GOT3 (cell line): ENCODE data around the gene LPIN1.
A peak's percentile ranks its signal among the peaks of the same experiment; 100 is the strongest.
"Not testable (repeated sequence)": the region's sequence is repeated elsewhere in the genome, so short reads cannot be mapped to it uniquely, and the experiment has no call there.

ENCODE experiments used
- DNase-seq: peaks from one replicate; lab custom pipeline; 2025; ENCODE audit warnings: mixed read lengths; lab: John Stamatoyannopoulos, UW

The LPIN1 gene

DNA sequence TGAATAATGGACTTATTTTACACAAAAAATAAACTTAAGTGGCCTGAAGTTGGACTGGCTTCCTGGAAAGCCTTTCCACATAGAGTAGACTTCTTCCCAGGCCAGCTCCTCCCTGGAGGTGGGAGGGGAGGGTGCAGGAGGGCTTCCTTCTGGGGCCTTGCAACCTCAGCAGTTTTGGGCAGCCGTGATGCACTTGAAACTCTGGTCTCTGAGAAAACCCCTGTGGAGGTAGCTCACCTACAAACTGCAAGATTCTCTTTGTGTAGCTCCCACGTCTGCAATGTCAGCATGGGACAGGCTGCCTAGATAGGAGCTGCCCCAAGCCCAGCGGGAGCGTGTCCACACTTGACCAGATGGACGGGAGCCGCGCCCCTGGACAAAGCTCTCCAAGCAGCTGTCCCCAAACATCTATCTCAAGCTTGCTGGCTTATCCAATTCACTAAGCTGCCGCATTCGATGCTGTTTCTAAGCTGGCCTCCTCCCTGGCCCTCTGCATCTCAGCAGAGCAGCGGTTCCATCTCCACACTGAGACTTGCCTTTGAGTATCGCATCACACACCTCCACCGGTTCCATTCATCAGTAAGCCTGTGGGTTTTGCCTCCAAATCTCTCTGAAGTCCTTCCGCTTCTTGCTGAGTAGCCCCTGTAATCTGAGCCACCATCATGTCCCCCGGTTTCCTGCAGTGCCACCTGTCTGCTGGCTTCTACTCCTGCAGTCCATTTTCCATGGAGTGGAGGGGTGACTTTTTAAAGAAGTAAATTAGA is 1.6 kb upstream of the LPIN1 start:
- peak; percentile 11 for DNase-seq

DNA sequence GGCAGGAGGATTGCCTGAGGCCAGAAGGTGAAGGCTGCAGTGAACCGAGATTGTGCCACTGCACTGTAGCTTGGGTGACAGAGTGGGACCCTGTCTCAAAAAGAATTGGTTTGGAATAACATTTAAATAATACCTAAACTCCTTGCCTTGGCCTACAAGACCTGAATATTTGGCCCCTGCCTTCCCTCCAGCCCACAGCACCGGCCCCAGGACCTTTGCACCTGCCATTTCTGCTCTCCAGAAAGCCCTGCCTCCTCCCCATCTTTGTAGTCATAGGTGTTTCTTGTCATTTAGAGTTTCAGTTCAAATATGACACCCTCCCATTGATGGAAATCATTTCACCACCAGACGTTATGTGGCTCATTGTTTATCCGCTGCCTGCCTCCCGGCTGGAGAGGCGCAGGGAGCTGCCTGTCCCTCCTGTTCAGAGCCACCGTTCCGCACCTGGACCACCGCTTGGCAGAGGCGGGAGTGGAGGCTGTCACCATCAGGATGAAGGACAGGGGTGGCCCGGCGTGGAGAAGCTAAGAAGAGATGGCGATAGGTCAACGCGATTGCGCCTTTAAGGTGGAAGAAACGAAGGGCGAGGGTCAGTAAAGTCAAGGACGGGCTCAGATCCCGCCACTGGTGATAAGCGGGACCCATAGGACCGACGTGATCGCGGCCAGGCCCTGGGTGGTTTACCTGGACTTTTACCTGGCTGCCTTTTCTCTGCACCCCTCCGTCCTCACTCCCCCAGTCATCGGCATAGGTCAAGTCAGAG is 638 bp upstream of the LPIN1 start:
- no peak for DNase-seq

DNA sequence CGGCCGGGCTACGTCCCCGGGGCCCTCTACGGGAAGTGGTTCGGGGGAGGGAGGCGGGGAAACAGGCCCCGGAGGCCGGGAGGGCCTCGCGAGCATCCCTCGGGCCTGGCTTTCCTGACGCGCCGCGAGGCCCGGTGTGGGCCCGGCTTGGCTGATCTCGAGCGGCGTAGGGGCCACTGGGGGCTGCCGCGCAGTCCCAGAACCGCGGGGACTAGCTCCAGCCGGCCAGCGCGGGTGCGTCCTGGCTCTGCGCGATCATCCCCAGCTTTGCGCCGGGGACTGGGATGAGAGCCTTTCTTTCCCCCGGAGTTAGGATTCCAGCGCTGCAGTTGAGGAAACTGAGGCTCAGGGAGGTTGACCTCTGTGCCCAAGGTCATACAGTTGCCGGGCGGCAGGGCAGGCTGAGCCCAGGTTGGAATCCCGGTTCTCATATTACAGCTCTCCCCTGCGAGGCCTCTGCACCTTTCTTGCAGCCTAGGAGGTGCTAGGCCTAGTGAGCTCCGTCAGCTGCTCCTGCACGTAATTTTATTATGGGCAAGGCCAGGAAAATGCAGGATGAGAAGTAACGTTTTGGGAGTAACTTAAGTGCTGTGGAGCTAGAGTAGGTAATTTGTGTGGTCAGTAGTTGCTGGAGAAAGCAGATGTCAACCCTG is 501 bp downstream of the LPIN1 start:
- no peak for DNase-seq

DNA sequence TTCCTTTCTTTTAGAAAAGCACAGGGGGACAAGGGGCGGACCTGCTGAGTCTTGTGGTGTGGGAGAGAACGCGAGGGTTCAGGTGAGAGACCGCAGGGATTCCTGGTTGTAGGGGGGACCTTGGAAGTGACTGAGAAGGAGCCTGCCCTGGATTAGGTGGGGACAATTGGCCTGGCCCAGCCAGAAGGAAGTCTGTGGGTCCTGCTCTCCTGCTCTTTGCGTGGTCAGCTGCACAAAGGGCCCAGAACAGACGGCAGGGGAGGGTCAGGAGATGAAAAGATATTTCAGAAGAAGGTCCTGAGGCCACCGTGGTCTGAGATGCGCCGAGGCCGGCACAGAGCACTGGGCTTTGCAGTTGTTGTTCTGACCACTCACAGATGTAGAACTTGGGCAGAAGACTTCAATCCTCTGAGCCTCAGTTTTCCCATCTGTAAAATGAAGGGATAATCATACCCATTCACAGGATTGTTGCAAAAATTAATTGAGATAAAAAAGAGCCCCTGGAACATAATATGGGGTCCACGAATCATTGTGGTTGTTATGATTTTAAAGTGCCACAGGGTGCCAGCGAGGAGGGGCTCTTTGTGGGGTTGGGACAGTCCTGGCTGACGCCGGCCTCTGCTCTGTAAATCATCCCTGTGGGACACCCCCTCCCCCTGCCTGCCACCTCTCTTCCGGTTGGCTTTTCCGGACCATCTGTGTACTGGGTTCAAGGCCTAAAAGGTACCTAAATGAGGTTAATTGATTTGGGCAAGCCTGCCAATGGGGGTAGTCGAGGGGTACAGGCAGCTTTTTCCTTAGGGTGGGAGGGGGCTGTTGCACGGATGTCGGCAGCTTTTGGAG is 1.8 kb downstream of the LPIN1 start:
- no peak for DNase-seq

DNA sequence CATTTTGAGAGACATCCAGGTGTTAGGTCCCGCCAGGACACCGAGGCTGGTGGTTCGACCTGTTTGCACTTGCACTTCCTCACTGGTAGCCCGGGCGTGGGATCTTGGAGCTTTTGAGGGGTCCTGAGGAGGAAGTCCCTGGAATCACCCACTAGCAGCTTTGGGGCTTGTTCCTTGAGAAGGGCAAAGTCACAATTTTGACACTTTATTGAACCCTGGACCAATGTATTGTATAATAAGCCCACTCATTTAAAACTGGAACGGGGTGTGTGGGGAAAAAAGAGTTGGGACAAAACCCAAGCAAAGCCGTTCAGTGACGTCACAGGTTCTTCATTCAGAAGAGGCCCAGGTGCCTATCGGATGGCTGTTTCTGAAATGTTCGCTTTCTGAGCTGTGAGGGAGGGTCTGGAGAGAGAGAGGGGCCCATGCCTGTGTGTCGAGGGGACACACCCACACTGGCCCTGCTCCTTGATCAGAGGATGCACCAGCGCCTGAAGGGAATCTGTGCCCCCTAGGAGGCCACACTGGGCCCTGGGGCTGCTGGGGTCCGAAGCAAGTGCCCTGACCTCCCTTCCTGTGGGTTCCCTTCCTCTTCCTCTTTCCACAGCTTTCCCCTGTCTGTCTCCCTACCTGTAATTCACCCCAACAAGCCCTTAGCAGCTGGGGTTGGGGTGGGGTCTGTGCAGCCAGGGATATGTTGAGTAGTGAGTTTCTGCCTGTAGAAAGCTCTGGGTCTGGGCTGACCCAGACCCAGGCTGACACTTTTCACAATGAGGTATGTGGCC is 2.6 kb downstream of the LPIN1 start:
- no peak for DNase-seq

DNA sequence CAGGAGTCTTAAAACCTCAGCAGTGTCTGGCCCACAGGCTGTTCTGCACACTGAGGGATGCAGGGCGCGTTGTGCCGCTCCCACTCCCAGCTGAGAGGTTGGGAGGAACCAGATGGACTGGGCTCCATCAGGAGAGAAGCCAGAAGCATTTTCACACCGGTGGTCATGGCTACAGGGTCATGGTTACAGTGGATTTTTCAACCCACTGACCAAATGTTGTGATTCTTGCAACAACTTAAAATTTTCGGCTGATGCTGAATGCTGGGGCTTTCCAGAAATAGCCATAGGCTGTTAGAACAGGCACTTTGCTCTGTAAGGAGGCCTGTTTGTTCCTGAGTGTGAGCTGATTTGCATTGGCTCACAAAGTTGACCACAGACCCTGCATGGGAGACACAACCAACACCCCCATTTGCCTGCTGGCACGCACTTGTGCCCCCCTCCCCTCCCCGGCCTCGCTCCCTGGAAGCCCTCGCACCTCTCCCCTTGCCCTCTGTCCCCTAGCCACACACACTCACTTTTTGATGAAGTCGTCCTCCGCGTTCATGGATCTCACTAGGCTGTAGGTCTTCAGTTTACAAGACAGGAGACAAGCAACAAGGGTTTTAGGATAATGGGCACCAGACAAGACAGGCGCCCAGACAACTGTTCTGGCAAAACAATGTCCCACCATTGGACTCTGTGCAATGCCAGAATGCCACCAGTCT is 3.4 kb downstream of the LPIN1 start:
- DNase-seq = no peak

DNA sequence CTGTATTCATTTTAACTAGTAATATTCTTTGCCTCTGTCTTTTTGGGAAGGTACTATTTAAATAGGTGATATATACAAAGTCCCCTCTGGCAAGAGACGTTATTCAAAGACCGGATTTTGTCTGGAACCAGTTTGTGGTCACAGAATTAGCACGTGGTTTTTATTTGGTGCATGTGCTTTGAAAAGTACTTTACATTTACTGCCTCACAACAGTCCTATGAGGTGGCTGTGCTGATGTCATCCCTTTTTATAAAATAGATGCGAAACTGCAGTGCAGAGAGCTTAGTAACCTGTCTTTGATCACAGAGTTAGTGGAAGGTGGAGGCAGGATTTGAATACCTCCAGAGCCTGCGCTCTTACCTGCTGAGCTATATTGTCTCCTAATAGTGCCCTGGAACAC is 4.0 kb downstream of the LPIN1 start:
- no peak for DNase-seq

DNA sequence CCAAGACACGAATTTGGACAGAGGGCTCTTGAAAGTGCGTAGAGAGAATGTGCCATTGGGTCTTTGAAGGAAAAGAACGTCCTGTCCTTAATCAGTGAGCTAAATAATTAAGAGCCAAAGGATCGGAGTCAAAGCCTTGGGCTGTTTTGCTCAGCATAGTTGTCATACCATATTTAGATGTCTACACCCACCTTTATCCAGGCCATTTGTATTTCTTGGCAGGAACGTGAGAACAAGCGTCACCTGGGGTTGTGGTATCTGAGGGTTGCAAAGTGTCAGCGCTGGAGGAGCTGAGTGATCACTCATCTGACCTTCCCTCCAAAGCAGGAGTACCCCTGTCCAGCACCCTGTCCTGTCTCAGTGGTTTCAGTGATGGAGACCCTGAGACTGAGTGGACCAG is 4.5 kb downstream of the LPIN1 start:
- no peak for DNase-seq

DNA sequence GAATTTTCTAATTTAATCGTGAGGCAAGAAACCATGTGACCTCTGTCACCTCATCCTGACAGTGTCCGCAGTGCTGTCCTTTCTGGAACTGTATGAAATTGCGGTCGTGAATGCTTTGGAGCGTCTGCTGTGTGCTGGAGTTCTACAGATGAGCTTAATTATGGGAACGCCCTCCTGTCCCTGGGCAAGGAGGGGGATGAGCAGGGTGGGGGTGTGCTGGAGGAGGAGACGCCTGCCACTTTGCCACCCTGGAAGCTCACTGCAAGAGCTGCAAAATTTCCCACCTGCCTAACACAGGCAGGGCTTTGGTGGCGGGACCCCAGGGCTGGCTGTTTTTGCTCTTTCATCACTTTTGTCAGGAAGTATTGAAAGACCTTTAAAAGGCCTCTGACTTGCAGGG is 6.5 kb downstream of the LPIN1 start:
- DNase-seq = no peak

DNA sequence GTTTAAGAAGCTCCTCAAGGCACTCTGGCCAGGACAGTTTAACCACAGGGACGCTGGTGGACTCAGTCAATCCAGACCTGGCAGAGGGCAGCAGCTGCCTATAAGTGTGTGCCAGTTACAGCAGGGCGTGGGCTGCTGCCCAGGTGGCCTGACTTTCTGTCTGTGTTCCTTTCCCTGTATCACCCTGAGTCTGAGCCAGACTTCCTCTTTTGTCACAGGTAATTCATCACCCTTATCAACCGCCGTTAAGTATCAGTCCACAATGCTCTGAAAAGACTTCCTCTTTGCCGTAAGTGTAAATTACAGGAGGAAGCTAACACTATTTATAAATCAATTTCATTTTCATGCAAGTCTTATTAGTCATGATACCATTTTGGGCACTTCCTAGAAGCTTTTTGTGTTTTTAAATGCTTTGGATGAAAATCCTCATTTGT is 7.0 kb downstream of the LPIN1 start:
- no peak for DNase-seq

DNA sequence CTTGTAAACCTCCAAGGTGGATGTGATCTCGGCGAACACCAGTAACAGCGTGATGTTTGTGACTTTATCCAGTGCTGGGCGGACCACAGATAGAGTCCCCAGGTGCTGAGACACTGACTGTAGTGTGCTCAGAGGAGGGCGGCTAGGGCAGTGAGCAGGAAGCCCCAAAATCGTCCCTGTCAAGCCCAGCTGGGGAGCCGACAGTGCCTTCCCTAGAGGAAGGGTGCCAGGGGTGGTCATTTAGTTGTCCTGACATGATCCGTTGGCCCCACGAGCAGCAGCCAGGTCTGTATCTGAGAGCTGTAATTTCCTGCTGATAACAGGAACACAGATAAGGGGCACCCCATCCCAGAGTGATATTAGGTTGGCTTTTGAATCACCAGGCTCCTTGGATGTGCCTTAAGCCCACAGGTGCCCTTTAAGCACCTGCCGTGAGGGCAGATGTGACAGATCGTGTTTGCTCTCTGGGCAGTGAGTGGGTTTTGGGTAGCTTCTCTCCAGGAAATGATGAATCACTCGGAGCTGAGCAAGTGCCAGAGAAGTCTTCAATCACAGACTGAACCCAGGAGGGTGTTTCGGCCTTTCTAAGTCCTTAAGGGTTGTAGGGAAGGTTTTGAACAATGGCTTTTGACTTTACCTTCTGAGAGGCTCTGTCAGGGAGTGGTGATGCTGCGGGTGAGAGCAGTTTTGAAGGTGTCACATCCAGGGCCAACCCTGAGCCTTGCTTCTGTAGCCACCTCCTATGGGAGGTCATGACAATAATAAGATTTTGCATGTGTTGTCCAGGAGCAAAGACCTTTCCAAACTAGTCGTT is 7.7 kb downstream of the LPIN1 start:
- DNase-seq = no peak

DNA sequence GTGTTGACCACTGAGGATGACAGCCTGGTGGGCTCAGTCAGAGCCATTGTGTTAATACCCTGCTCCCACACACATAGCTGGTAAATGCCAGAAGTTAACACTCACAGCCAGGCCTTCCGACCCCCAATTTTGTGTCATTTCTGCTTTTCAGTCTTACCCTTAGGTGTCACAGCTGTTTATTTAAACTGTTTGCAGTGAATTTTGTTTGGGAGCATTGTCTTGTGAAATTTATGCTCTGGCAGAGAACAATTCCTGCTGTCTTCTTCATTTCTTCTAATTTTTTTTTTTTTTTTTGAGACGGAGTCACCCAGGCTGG is 8.2 kb downstream of the LPIN1 start:
- DNase-seq = no peak

DNA sequence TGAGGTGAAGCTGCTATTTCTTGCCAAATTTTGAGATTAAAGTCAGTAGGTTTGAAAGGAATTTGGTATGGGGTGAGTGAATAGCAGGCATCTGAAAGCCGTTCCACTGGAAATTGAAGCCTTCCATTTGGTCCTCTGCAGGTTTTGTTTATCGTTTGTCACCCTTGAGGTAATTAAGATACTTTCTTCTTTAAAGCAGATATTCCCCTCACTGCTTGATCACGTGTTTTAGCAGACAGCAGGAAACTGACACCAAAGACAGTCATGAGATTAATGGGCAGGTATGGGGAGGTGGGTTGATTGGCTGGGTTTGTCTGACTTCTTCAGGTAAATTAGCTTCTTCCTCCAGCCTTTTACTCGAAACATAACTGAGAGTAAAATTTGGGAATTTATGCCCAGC is 10.7 kb downstream of the LPIN1 start:
- DNase-seq = no peak

DNA sequence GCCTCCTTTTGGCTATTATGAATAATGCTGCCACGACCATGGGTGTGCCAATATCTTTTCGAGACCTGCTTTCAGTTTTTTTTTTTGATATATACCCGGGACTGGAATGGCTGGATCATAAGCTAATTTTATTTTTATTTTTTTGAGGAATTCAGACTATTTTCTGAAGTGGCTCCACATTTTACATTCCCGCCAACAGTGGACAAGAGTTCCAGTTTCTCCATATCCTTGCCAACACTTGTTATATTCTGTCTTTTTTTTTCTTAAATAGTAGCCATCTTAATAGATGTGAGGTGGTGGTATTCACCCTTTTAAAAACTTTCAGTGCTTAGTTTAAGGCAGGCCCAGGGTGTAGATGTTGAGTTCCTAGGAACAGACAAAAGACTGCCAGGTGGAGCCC is 11.8 kb downstream of the LPIN1 start:
- DNase-seq = no peak

DNA sequence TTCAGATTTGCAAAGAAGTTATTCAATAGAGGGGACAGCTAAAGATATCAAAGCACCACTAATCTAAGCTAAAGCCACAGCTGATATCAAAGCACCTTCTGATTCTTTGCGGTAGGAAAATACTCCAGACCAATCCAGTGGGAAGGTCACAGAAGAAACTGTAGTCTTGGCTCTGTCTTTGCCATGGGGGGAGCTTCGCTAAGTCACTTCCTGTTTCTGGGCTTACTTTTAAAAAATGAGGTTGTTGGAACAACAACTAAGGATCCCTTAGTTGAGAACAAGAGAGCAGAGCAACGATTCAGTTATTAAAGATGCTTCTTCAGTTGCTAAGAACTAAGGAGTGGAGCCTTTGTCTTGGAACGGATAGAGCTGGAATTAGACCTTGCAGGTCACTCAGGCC is 12.2 kb downstream of the LPIN1 start:
- no peak for DNase-seq

DNA sequence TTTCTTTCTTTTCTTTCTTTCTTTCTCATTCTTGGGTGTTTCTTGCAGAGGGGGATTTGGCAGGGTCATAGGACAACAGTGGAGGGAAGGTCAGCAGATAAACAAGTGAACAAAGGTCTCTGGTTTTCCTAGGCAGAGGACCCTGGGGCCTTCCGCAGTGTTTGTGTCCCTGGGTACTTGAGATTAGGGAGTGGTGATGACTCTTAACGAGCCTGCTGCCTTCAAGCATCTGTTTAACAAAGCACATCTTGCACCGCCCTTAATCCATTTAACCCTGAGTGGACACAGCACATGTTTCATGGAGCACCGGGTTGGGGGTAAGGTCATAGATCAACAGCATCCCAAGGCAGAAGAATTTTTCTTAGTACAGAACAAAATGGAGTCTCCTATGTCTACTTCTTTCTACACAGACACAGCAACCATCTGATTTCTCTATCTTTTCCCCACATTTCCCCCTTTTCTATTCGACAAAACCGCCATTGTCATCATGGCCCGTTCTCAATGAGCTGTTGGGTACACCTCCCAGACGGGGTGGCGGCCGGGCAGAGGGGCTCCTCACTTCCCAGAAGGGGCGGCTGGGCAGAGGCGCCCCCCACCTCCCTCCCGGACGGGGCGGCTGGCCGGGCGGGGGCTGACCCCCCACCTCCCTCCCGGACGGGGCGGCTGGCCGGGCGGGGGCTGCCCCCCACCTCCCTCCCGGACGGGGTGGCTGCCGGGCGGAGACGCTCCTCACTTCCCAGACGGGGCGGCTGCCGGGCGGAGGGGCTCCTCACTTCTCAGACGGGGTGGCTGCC is 12.9 kb downstream of the LPIN1 start:
- not testable (repeated sequence) for DNase-seq

DNA sequence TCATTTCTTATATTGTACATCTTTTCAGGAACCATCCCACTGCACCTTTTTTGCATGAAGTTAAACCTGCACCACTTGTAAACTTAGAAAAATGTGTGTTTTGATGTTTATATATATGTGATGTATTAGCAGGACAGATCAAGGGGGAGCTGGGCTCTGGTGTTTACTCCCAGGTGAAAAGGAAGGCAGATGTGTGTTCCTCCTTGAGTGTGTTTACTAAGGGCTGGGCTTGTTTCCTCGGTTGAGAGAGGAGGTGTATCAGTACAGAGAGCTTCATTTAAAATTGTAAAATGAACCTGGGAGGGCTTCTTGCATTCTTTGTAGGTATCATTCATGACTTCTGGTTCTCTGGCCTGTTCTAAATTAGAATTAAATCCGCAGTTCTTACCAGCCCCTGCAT is 14.8 kb downstream of the LPIN1 start:
- DNase-seq = no peak

DNA sequence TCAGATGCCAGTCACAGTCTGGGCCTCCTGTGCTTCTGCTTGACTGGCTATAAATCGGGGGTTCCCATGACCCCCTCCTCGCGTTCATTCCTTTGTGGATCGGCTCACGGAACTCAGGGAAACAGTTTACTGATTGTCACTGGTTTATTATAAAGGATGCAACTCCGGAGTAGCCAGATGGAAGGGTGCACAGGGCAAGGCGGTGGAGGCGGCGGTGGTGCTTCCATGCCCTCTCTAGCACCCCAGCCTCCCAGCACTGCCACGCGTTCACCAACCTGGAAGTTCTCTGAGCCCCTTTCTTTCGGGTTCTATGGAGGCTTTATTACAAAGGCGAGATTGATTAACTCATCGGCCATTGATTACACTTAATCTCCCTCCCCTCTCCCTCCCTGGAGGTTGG is 15.6 kb downstream of the LPIN1 start:
- no peak for DNase-seq

DNA sequence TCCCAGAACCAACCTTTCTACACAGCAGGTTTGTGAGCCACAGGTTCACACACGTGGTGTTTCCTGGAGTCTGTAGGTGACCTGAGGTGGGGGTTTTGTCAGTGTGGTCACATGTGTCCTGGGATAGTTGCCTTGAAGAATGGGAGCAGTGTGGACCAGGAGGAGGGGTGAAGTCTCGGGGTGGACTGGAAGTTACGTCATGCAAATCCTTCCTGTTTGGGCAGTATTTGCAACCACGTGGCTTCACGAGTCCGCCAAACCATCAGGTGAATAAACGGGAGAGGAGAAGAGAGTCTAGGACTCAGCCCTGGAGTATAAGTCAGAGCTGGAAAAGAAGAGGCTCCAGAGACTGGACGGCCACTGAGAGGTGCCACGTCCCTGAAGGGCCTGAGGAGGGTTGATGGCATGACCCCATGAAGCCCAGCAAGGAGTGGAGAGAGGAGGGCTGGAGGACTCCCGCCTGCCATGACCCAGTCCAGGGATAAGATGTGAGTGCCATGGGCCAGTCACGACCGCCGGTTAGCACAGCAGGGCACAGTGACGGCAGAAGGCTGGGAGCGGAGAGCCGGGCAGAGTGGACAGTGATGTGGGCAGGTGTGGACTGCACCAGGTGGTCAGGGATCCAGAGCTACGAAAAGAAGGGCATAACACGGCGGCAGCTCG is 16.5 kb downstream of the LPIN1 start:
- no peak for DNase-seq
